Panc1 (cell line): Measurements from ENCODE around the gene TSPAN2. TPM values are rescaled to one million over a fixed set of nuclear protein-coding genes. Genes with fewer than 3 reads are reported as not detected.

Experiments used
- ATAC-seq: fragments of 200-7000 bp; cut with Tn5 transposase; 2 replicates; pipeline ENCODE4 v1.9.1; 2020; ENCODE audit warnings: mild to moderate bottlenecking, moderate library complexity
- BruUV-seq: library from RNA; stranded (reverse); fragments of 400-500 nt; replicated peaks from 2 replicates; lab custom pipeline; 2021; lab: Mats Ljungman, UMichigan
- CTCF ChIA-PET: fragments of 300-600 bp; sonication (Branson Sonifier 250); formaldehyde crosslinking; loops from one replicate; lab custom pipeline; 2022; ENCODE audit warnings: antibody characterized with exemption; lab: Charles Lee
- POLR2A ChIA-PET: fragments of 300-600 bp; sonication (Branson Sonifier 250); formaldehyde crosslinking; loops from one replicate; lab custom pipeline; 2022; ENCODE audit warnings: antibody characterized with exemption; lab: Charles Lee
- DNase-seq: peaks from one replicate; pipeline ENCODE4 v3.0.0-alpha.2; 2010; ENCODE audit warnings: low read depth, low spot score
- H3K27ac ChIP-seq: 2 replicates; pipeline ENCODE4 v1.5.1; 2011; ENCODE audit warnings: mild to moderate bottlenecking, low read length, inconsistent platforms
- H3K27me3 ChIP-seq: fragments of 200-500 bp; sonication (Bioruptor generic); 2 replicates; pipeline ENCODE4 v1.6.0; 2014; ENCODE audit warnings: low read length, inconsistent platforms; ENCODE audit not compliant: control insufficient read depth, insufficient read depth
- H3K36me3 ChIP-seq: fragments of 200-500 bp; sonication (Bioruptor generic); 2 replicates; pipeline ENCODE4 v1.5.1; 2014; ENCODE audit warnings: inconsistent platforms, mild to moderate bottlenecking, low read length, moderate library complexity; ENCODE audit not compliant: control insufficient read depth, insufficient read depth
- H3K4me1 ChIP-seq: 2 replicates; pipeline ENCODE4 v1.5.1; 2011; ENCODE audit warnings: inconsistent platforms, mild to moderate bottlenecking, low read length, moderate library complexity; ENCODE audit not compliant: control insufficient read depth, insufficient read depth
- H3K4me3 ChIP-seq, 2 experiments: 2 replicates each; pipeline ENCODE4 v1.5.1; 2011 to 2012; ENCODE audit warnings: low read depth in 2 of 2, low read length in 2 of 2, mild to moderate bottlenecking in 2 of 2, inconsistent platforms in 1 of 2, moderate library complexity in 1 of 2
- H3K9me3 ChIP-seq: fragments of 200-500 bp; sonication (Bioruptor generic); 2 replicates; pipeline ENCODE4 v1.5.1; 2014; ENCODE audit warnings: low read depth, mild to moderate bottlenecking, inconsistent platforms, low read length, moderate library complexity; ENCODE audit not compliant: control insufficient read depth, insufficient read depth
- CTCF ChIP-seq: fragments of 450-650 bp; IDR thresholded peaks from 2 replicates; pipeline ENCODE4 v1.5.1; 2017; ENCODE audit warnings: mild to moderate bottlenecking
- POLR2AphosphoS5 ChIP-seq: IDR thresholded peaks from 2 replicates; pipeline ENCODE4 v1.6.1; 2012; ENCODE audit warnings: mild to moderate bottlenecking, low read depth, low read length, moderate library complexity
- REST ChIP-seq, 2 experiments: IDR thresholded peaks; 2 replicates each; pipeline ENCODE4 v1.6.1; 2011 to 2012; ENCODE audit warnings: low read depth in 2 of 2, control low read depth in 1 of 2, low read length in 1 of 2, mild to moderate bottlenecking in 1 of 2, moderate library complexity in 1 of 2; ENCODE audit not compliant: insufficient read depth in 1 of 2
- SIN3A ChIP-seq: IDR thresholded peaks from 2 replicates; pipeline ENCODE4 v1.6.1; 2012; ENCODE audit warnings: low read depth, mild to moderate bottlenecking, low read length, moderate library complexity, borderline replicate concordance; ENCODE audit not compliant: insufficient read depth
- TCF7L2 ChIP-seq: IDR thresholded peaks from 2 replicates; pipeline ENCODE4 v1.6.1; 2011; ENCODE audit warnings: mild to moderate bottlenecking, low read depth, low read length, inconsistent platforms
- in situ Hi-C: cut with HindIII; loops from 2 replicates; pipeline ENCODE4 v1.10.0; 2016; ENCODE audit warnings: low sequenced_read_pairs, low pct_unique_long_range_greater_than_20kb
- intact Hi-C: fragments of 100-400 bp; cut with micrococcal nuclease; formaldehyde crosslinking; loops from one replicate; pipeline ENCODE4 v1.10.0; 2022; ENCODE audit not compliant: unreplicated experiment
- total RNA-seq: library from RNA; stranded (reverse); gene quantifications from one replicate; pipeline ENCODE4 v1.2.1, GENCODE V29; 2021; ENCODE audit not compliant: unreplicated experiment

The TSPAN2 gene
- total RNA-seq, 1 experiment from 2014 or later, result not detected

DNA sequence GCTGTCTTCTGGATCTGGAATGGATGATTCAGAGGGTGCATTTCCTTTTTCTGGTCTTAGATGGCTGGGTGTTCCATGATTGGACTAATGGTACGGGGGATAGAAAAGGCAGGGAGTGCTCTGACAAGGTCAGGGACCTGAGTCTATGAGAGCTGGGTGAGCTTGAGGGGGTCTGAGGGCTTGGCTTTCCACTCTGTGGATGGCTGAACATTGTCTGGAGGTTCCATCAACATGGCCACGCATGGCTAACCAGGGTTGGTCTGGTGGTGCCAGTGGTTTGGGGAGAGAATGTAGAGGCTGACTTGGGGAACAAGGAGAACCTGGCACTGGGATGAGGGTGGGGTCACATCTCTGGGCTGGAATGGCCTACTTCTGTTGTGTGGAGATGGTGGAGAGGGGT is 41.5 kb upstream of the TSPAN2 start:
- in situ Hi-C loops (no loop called here), intact Hi-C loops (no loop called here)
- no TSS peak for BruUV-seq
- H3K36me3 ChIP-seq, result no peaks in the 10 kb centered on the region
- ATAC-seq, result no peak
- H3K27ac ChIP-seq, result no peak overlapping the region
- POLR2A ChIA-PET, result no interaction called here
- no peak for TF ChIP-seq POLR2AphosphoS5
- no peak for TF ChIP-seq TCF7L2
- TF ChIP-seq REST (IDR thresholded peaks at IDR 0.05; ENCODE audit: insufficient read depth in 1 of 2, low read depth in 2 of 2, low read length in 1 of 2), result no peak
- no peak for TF ChIP-seq SIN3A
- TF ChIP-seq CTCF, result no peak
- H3K4me3 ChIP-seq, result no peak overlapping the region
- no peaks in the 10 kb centered on the region for H3K4me1 ChIP-seq
- CTCF ChIA-PET, result no interaction called here
- H3K27me3 ChIP-seq, result no peaks in the 10 kb centered on the region
- DNase-seq, result no peak
- no peaks in the 10 kb centered on the region for H3K9me3 ChIP-seq

DNA sequence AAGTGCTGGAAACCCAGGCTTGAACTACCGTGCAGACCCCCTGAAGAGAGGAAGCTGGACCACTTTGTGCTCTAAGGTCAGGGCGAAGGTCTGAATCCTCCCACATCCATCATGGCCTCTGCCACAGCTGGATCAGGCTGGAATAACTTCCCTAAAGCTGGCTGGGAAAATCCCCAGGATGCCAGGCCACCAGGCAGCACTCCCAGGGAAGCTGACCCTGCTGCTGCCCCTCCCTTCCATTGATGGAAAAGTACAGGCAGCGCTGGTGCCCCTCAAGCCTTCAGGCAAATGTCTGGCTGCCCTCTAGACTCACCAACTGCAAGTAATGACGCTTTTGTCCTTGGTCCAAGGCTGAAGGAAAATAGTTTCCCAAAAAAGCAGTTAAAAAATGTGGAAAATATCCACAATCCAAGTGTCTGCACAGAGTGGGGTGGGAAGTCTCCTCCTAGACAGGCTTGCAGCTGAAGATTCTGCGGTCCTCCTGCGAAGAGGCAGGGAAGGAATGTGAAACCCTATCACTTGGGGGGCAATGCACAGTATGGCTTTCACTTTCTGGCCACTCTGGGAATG is 39.9 kb upstream of the TSPAN2 start:
- no peaks in the 10 kb centered on the region for H3K27me3 ChIP-seq
- H3K27ac ChIP-seq, result no peak overlapping the region
- no peak overlapping the region for H3K4me3 ChIP-seq
- no peaks in the 10 kb centered on the region for H3K9me3 ChIP-seq
- no peak for DNase-seq
- no peaks in the 10 kb centered on the region for H3K4me1 ChIP-seq
- in situ Hi-C loops, result no loop called here
- intact Hi-C loops, result no loop called here
- TF ChIP-seq CTCF, result no peak
- TF ChIP-seq POLR2AphosphoS5, result no peak
- no peak for TF ChIP-seq TCF7L2
- no peak for TF ChIP-seq REST (IDR thresholded peaks at IDR 0.05; ENCODE audit: insufficient read depth in 1 of 2, low read depth in 2 of 2, low read length in 1 of 2)
- no peak for TF ChIP-seq SIN3A
- no TSS peak for BruUV-seq
- POLR2A ChIA-PET, result no interaction called here
- no peak for ATAC-seq
- CTCF ChIA-PET, result no interaction called here
- no peaks in the 10 kb centered on the region for H3K36me3 ChIP-seq
